ENCODE results near the gene MIS18A. TPM values are rescaled to one million over a fixed set of nuclear protein-coding genes. Genes with fewer than 3 reads are reported as not detected.
A peak's percentile ranks its signal among the peaks of the same experiment; 100 is the strongest.

Gene MIS18A
- total and polyA plus RNA-seq, 4 donors = 1.1 to 10.1 (median 2.6) TPM

DNA sequence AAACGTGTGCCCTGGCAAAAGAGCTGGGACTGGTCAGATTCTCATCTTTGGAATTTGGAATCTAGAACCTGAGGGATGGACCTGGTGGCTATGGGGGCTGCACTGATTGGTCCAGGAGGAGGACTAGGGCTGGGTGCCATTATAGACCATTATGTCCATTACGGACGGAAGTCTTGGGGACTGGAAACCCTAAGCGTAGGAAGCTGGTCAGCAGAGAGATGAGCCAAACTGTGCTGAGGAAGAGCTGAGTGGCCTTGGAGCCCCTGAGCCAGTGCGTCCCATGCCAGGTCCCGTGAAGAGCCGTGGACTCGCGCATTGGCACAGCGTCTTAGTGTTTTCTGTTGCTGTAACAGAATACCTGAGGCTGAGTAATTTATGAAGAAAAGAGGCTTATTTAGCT lies 29.8 kb upstream of the MIS18A start (continued):
- TF ChIP-seq, protein P1, sequence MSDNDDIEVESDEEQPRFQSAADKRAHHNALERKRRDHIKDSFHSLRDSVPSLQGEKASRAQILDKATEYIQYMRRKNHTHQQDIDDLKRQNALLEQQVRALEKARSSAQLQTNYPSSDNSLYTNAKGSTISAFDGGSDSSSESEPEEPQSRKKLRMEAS (IDR thresholded peaks at IDR 0.05) = no peak
- TF ChIP-seq JUND (IDR thresholded peaks at IDR 0.05) (no peak), FOXA1 (IDR thresholded peaks at IDR 0.05) (no peak), GABPA (IDR thresholded peaks at IDR 0.05 in 1 of 2, conservative IDR thresholded peaks at IDR 0.05 in 1 of 2) (no peak), FOXA2 (IDR thresholded peaks at IDR 0.05) (no peak), SP1 (IDR thresholded peaks at IDR 0.05) (no peak)
- TF ChIP-seq, protein P2, sequence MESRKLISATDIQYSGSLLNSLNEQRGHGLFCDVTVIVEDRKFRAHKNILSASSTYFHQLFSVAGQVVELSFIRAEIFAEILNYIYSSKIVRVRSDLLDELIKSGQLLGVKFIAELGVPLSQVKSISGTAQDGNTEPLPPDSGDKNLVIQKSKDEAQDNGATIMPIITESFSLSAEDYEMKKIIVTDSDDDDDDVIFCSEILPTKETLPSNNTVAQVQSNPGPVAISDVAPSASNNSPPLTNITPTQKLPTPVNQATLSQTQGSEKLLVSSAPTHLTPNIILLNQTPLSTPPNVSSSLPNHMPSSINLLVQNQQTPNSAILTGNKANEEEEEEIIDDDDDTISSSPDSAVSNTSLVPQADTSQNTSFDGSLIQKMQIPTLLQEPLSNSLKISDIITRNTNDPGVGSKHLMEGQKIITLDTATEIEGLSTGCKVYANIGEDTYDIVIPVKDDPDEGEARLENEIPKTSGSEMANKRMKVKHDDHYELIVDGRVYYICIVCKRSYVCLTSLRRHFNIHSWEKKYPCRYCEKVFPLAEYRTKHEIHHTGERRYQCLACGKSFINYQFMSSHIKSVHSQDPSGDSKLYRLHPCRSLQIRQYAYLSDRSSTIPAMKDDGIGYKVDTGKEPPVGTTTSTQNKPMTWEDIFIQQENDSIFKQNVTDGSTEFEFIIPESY (IDR thresholded peaks at IDR 0.05) = no peak

DNA sequence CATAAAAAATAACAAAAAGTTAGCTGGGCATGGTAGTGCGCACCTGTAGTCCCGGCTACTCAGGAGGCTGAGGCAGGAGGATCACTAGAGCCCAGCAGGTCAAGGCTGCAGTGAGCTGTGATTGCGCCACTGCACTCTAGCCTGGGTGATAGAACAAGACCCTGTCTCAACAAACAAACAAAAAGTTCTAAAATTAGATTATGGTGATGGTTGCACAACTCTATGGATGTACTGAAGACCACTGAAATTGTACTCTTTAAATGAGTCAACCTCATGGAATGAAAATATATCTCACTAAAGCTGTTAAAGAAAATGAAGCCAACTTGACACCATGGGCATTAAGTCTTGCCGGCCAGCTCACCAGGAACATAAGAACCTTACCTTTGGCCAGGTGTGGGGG lies 28.9 kb upstream of the MIS18A start:
- DNase-seq (ENCODE audit: low spot score) = no peak
- no peak for TF ChIP-seq RXRA (IDR thresholded peaks at IDR 0.05)
- TF ChIP-seq TAF1 (conservative IDR thresholded peaks at IDR 0.05) = no peak
- TF ChIP-seq, protein P3, sequence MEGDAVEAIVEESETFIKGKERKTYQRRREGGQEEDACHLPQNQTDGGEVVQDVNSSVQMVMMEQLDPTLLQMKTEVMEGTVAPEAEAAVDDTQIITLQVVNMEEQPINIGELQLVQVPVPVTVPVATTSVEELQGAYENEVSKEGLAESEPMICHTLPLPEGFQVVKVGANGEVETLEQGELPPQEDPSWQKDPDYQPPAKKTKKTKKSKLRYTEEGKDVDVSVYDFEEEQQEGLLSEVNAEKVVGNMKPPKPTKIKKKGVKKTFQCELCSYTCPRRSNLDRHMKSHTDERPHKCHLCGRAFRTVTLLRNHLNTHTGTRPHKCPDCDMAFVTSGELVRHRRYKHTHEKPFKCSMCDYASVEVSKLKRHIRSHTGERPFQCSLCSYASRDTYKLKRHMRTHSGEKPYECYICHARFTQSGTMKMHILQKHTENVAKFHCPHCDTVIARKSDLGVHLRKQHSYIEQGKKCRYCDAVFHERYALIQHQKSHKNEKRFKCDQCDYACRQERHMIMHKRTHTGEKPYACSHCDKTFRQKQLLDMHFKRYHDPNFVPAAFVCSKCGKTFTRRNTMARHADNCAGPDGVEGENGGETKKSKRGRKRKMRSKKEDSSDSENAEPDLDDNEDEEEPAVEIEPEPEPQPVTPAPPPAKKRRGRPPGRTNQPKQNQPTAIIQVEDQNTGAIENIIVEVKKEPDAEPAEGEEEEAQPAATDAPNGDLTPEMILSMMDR (IDR thresholded peaks at IDR 0.05; ENCODE audit: low read depth, low read length, missing input control) = no peak
- TF ChIP-seq SP1 (IDR thresholded peaks at IDR 0.05) = no peak
- no peak for TF ChIP-seq YY1 (IDR thresholded peaks at IDR 0.05)
- TF ChIP-seq FOXA2 (IDR thresholded peaks at IDR 0.05) = no peak
- no peak for TF ChIP-seq GABPA (IDR thresholded peaks at IDR 0.05 in 1 of 2, conservative IDR thresholded peaks at IDR 0.05 in 1 of 2)
- no peak for TF ChIP-seq RAD21 (IDR thresholded peaks at IDR 0.05)
- TF ChIP-seq HNF4G (IDR thresholded peaks at IDR 0.05) = no peak
- WGBS = 97% methylated on average over 4 of the region's 4 CpGs
- no peak overlapping the region for H3K4me3 ChIP-seq (ENCODE audit: low read depth in 1 of 3, low read length in 3 of 3)
- H3K9me3 ChIP-seq (ENCODE audit: control insufficient read depth in 4 of 4, low read length in 3 of 4) = no peaks in the 10 kb centered on the region
- no peak overlapping the region for H3K9ac ChIP-seq (ENCODE audit: low read depth in 1 of 2, low read length in 2 of 2)
- H3K36me3 ChIP-seq (ENCODE audit: control insufficient read depth in 4 of 4, insufficient read depth in 3 of 4, low read depth in 1 of 4, low read length in 3 of 4) = peaks cover 0 to 9% (median 0%) of the 10 kb centered on the region in 4 donors
- no peaks in the 10 kb centered on the region for H3K4me1 ChIP-seq (ENCODE audit: control insufficient read depth in 4 of 4, insufficient read depth in 4 of 4, low read length in 3 of 4)
- no peak overlapping the region for H3K27ac ChIP-seq (ENCODE audit: low read depth in 1 of 2, low read length in 2 of 2)
- no peaks in the 10 kb centered on the region for H3K27me3 ChIP-seq (ENCODE audit: control insufficient read depth in 4 of 4, insufficient read depth in 4 of 4, low read length in 3 of 4)

DNA sequence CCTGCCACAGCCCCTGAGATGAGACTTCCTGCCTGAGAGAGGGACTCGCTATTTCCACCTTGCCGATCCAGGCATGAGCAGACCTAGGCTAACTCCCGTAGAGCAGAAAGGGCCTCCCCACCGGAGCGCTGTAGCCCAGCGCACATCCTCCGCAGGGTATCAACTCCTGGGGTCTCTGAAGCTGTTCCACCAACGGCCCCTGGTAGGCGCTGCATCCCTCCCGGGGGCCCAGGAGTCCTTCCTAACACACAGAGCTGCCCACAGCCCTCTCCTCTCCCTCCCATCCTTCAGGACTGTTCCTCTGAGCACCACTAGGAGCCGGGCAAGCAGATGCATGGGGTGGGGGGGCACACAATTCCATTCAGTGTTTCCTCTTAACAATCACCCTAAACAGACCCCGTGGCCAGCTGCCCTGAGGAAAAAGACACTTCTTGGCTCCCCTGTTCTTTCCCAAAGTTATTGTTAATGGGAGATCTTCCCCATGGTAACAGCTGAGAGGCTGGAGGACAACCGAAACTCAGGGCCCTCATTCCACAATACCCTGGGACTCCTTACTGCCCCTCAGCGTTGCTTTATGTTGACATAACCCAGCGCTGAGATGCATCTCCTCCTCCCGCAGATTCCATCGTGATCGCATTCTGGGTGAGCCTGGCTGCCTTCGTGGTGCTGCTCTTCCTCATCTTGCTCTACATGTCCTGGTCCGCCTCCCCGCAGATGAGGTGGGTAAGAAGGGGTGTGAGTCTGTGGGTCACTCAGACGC lies 27.4 kb upstream of the MIS18A start:
- no peak overlapping the region for H3K9ac ChIP-seq (ENCODE audit: low read depth in 1 of 2, low read length in 2 of 2)
- no peaks in the 10 kb centered on the region for H3K9me3 ChIP-seq (ENCODE audit: control insufficient read depth in 4 of 4, low read length in 3 of 4)
- TF ChIP-seq RAD21 (IDR thresholded peaks at IDR 0.05) (peak in 1 of 2 donors; percentile 34), FOXA1 (IDR thresholded peaks at IDR 0.05) (no peak), SP1 (IDR thresholded peaks at IDR 0.05) (no peak)
- no peaks in the 10 kb centered on the region for H3K27me3 ChIP-seq (ENCODE audit: control insufficient read depth in 4 of 4, insufficient read depth in 4 of 4, low read length in 3 of 4)
- H3K36me3 ChIP-seq (ENCODE audit: control insufficient read depth in 4 of 4, insufficient read depth in 3 of 4, low read depth in 1 of 4, low read length in 3 of 4) = peaks cover 0 to 9% (median 0%) of the 10 kb centered on the region in 4 donors
- no peak overlapping the region for H3K27ac ChIP-seq (ENCODE audit: low read depth in 1 of 2, low read length in 2 of 2)
- H3K4me3 ChIP-seq (ENCODE audit: low read depth in 1 of 3, low read length in 3 of 3) = no peak overlapping the region
- WGBS = 76% methylated on average over 22 of the region's 22 CpGs
- DNase-seq (ENCODE audit: low spot score) = no peak
- H3K4me1 ChIP-seq (ENCODE audit: control insufficient read depth in 4 of 4, insufficient read depth in 4 of 4, low read length in 3 of 4) = no peaks in the 10 kb centered on the region

All from liver (tissue), 9 donors.